IMR-90 (cell line): ENCODE measurements around the gene NFIX. TPM values are rescaled to one million over a fixed set of nuclear protein-coding genes. Genes with fewer than 3 reads are reported as not detected.

Experiments
- ATAC-seq: fragments of 200-7000 bp; cut with Tn5 transposase; 2 replicates; pipeline ENCODE4 v1.9.1; 2020; ENCODE audit warnings: low read depth, mild to moderate bottlenecking, moderate library complexity
- BruUV-seq: library from RNA; stranded (reverse); fragments of 400-500 nt; replicated peaks from 2 replicates; lab custom pipeline; 2021; lab: Mats Ljungman, UMichigan
- CTCF ChIA-PET: fragments of 300-600 bp; formaldehyde crosslinking; extraction: SDS; loops from one replicate; lab custom pipeline; 2021; ENCODE audit warnings: antibody characterized with exemption; lab: Yijun Ruan, JAX
- POLR2A ChIA-PET: fragments of 300-600 bp; sonication (Branson Sonifier 250); formaldehyde crosslinking; loops from one replicate; lab custom pipeline; 2022; ENCODE audit warnings: antibody characterized with exemption; ENCODE audit not compliant: unreplicated experiment; lab: Charles Lee
- DNase-seq: peaks from one replicate; pipeline ENCODE4 v3.0.0; 2013
- H2AFZ ChIP-seq: replicated peaks from 2 replicates; pipeline ENCODE3; 2013; ENCODE audit warnings: low read length, mild to moderate bottlenecking; ENCODE audit not compliant: poor library complexity
- H2AK5ac ChIP-seq: 2 replicates; pipeline ENCODE4 v1.6.1; 2013; ENCODE audit warnings: low read depth, low read length, inconsistent platforms
- H2AK9ac ChIP-seq: replicated peaks from 2 replicates; pipeline ENCODE3; 2013; ENCODE audit warnings: mild to moderate bottlenecking, low read depth, low read length, moderate library complexity; ENCODE audit not compliant: poor library complexity
- H2BK120ac ChIP-seq: 2 replicates; pipeline ENCODE4 v1.6.1; 2013; ENCODE audit warnings: low read depth, low read length, inconsistent platforms
- H2BK15ac ChIP-seq: 3 replicates; pipeline ENCODE4 v1.6.1; 2013; ENCODE audit warnings: low read depth, low read length, inconsistent platforms
- H2BK20ac ChIP-seq: 2 replicates; pipeline ENCODE4 v1.6.1; 2013; ENCODE audit warnings: low read depth, mild to moderate bottlenecking, inconsistent platforms, low read length, moderate library complexity
- H2BK5ac ChIP-seq: 2 replicates; pipeline ENCODE4 v1.6.1; 2013; ENCODE audit warnings: mild to moderate bottlenecking, low read depth, low read length, inconsistent platforms; ENCODE audit not compliant: poor library complexity, severe bottlenecking
- H3K14ac ChIP-seq: replicated peaks from 2 replicates; pipeline ENCODE4 v1.6.1; 2013; ENCODE audit warnings: low read depth, low read length, inconsistent platforms
- H3K18ac ChIP-seq: 2 replicates; pipeline ENCODE4 v1.6.1; 2013; ENCODE audit warnings: low read depth, low read length, control low read depth
- H3K23ac ChIP-seq: 2 replicates; pipeline ENCODE4 v1.6.1; 2013; ENCODE audit warnings: low read depth, low read length, inconsistent platforms
- H3K27ac ChIP-seq: 2 replicates; pipeline ENCODE4 v1.5.1; 2013; ENCODE audit warnings: mild to moderate bottlenecking, control low read depth, low read length; ENCODE audit not compliant: insufficient read depth
- H3K27me3 ChIP-seq: 2 replicates; pipeline ENCODE4 v1.6.1; 2013; ENCODE audit warnings: low read length; ENCODE audit not compliant: control insufficient read depth, insufficient read depth
- H3K36me3 ChIP-seq: 2 replicates; pipeline ENCODE4 v1.6.1; 2013; ENCODE audit warnings: low read length, mixed read lengths; ENCODE audit not compliant: control insufficient read depth, insufficient read depth
- H3K4ac ChIP-seq: 2 replicates; pipeline ENCODE4 v1.6.1; 2013; ENCODE audit warnings: low read depth, low read length, inconsistent platforms
- H3K4me1 ChIP-seq: 2 replicates; pipeline ENCODE4 v1.6.1; 2013; ENCODE audit warnings: low read length, mixed read lengths; ENCODE audit not compliant: control insufficient read depth, insufficient read depth
- H3K4me2 ChIP-seq: 2 replicates; pipeline ENCODE4 v1.6.1; 2013; ENCODE audit warnings: low read depth, mild to moderate bottlenecking, control low read depth, low read length, moderate library complexity
- H3K4me3 ChIP-seq: 2 replicates; pipeline ENCODE4 v1.5.1; 2013; ENCODE audit warnings: low read depth, mild to moderate bottlenecking, control low read depth, low read length, moderate library complexity; ENCODE audit not compliant: insufficient read depth
- H3K56ac ChIP-seq: 2 replicates; pipeline ENCODE4 v1.6.1; 2013; ENCODE audit warnings: low read length, inconsistent platforms; ENCODE audit not compliant: insufficient read depth; ENCODE audit errors: extremely low read depth
- H3K79me1 ChIP-seq, 2 experiments: 2 replicates each; pipeline ENCODE4 v1.6.1; 2013; ENCODE audit warnings: low read length in 2 of 2, inconsistent platforms in 1 of 2, low read depth in 1 of 2
- H3K9ac ChIP-seq: 2 replicates; pipeline ENCODE4 v1.6.1; 2013; ENCODE audit warnings: low read depth, low read length, control low read depth
- H3K9me1 ChIP-seq: 2 replicates; pipeline ENCODE4 v1.6.1; 2013; ENCODE audit warnings: low read length, inconsistent platforms; ENCODE audit not compliant: insufficient read depth
- H3K9me3 ChIP-seq: 2 replicates; pipeline ENCODE4 v1.6.1; 2013; ENCODE audit warnings: low read length; ENCODE audit not compliant: control insufficient read depth, insufficient read depth
- H4K20me1 ChIP-seq: 2 replicates; pipeline ENCODE4 v1.6.1; 2013; ENCODE audit warnings: low read length, inconsistent platforms; ENCODE audit not compliant: insufficient read depth
- H4K5ac ChIP-seq: 2 replicates; pipeline ENCODE4 v1.6.1; 2013; ENCODE audit warnings: mild to moderate bottlenecking, low read depth, low read length, control low read depth
- H4K8ac ChIP-seq, 2 experiments: 2 replicates each; pipeline ENCODE4 v1.6.1; 2013; ENCODE audit warnings: low read depth in 2 of 2, low read length in 2 of 2, control low read depth in 1 of 2, inconsistent platforms in 1 of 2
- H4K91ac ChIP-seq: 2 replicates; pipeline ENCODE4 v1.6.1; 2013; ENCODE audit warnings: low read depth, low read length, inconsistent platforms; ENCODE audit not compliant: insufficient read depth
- CEBPB ChIP-seq: IDR thresholded peaks from 2 replicates; pipeline ENCODE4 v1.6.1; 2012; ENCODE audit warnings: low read depth, low read length, improper control_type of control experiment
- CTCF ChIP-seq: conservative IDR thresholded peaks from 2 replicates; pipeline ENCODE4 v1.5.1; 2012; ENCODE audit warnings: mild to moderate bottlenecking, low read depth, low read length, improper control_type of control experiment
- ELK1 ChIP-seq: fragments of 150-350 bp; IDR thresholded peaks from 2 replicates; pipeline ENCODE4 v1.6.1; 2016; ENCODE audit warnings: low read depth, mild to moderate bottlenecking, low read length, moderate library complexity, borderline replicate concordance
- FOS ChIP-seq: fragments of 150-350 bp; IDR thresholded peaks from 2 replicates; pipeline ENCODE4 v1.6.1; 2016; ENCODE audit warnings: low read depth, low read length
- POLR2A ChIP-seq: IDR thresholded peaks from 2 replicates; pipeline ENCODE4 v1.6.1; 2012; ENCODE audit warnings: mild to moderate bottlenecking, low read depth, low read length
- RAD21 ChIP-seq: IDR thresholded peaks from 2 replicates; pipeline ENCODE4 v1.6.1; 2012; ENCODE audit warnings: low read length, improper control_type of control experiment
- RFX5 ChIP-seq: IDR thresholded peaks from 2 replicates; pipeline ENCODE4 v1.8.0; 2012; ENCODE audit warnings: low read depth, mild to moderate bottlenecking, low read length, moderate library complexity
- SMC3 ChIP-seq: fragments of 150-350 bp; IDR thresholded peaks from 2 replicates; pipeline ENCODE4 v1.6.1; 2016; ENCODE audit warnings: low read depth, mild to moderate bottlenecking, antibody characterized with exemption, low read length, moderate library complexity
- WGBS, 2 experiments: methylation state at CpG; one replicate each; pipeline versions ENCODE4 v1.1.5 to v1.1.7; 2013; ENCODE audit warnings: missing lambda C conversion rate in 2 of 2; ENCODE audit not compliant: insufficient read length in 1 of 2; ENCODE audit errors: extremely low coverage in 2 of 2; 5-methylcytosine and 5-hydroxymethylcytosine counted together
- dilution Hi-C: fragments of 300-500 bp; cut with HindIII; formaldehyde crosslinking; loops from one replicate; pipeline ENCODE4 v1.14.3; 2018; ENCODE audit warnings: low sequenced_read_pairs; ENCODE audit not compliant: unreplicated experiment
- in situ Hi-C: fragments of 300-500 bp; cut with MboI; formaldehyde crosslinking; loops from 3 replicates; pipeline ENCODE4 v1.14.3; 2019; ENCODE audit warnings: low sequenced_read_pairs, inconsistent platforms, mixed read lengths
- intact Hi-C: fragments of 100-400 bp; cut with micrococcal nuclease; formaldehyde crosslinking; loops from 2 replicates; pipeline ENCODE4 v1.10.0; 2022
- polyA plus RNA-seq, 3 experiments: library from polyadenylated mRNA; depleted of rRNA; stranded (reverse); fragments of >200 nt; gene quantifications; 2 replicates each; pipeline ENCODE4 v1.2.3, GENCODE V29; 2012; ENCODE audit warnings: low replicate concordance in 1 of 3
- total RNA-seq: library from RNA; depleted of rRNA; stranded (reverse); fragments of >200 nt; gene quantifications from 2 replicates; pipeline ENCODE4 v1.2.3, GENCODE V29; 2012

Gene NFIX
- total and polyA plus RNA-seq, 2 of the 4 experiments (the other 2 are of a cell fraction), result 10.2 to 47.7 TPM

- Histone ChIP-seq H3K9me1 (peaks cover 11% of the 10 kb centered on the region; the same call in 1 of the 2 replicates), H3K4me1 (peaks cover 36% of the 10 kb centered on the region), H4K8ac (peak overlapping the region; percentile 60 to 77; a peak in 2 of 4 replicates), H3K27me3 (no peaks in the 10 kb centered on the region), H2BK5ac (peak overlapping the region; percentile 61), H3K4me2 (peak overlapping the region; percentile 79), H2BK20ac (peak overlapping the region; percentile 38; the same call in 1 of the 2 replicates), H3K27ac (peak overlapping the region; percentile 88), H3K36me3 (peaks cover 21% of the 10 kb centered on the region; the same call in 1 of the 2 replicates), H3K56ac (no peak overlapping the region), H3K18ac (no peak overlapping the region), H3K4ac (peak overlapping the region; percentile 94), H3K14ac (peak overlapping the region; percentile 95), H4K5ac (no peak overlapping the region; the same call in 1 of the 2 replicates), H2BK120ac (peak overlapping the region; percentile 81; the same call in 1 of the 2 replicates), H2AK5ac (peak overlapping the region; percentile 95; the same call in 1 of the 2 replicates), H3K79me1 (peaks cover 50 to 85% of the 10 kb centered on the region in 2 experiments), H3K9me3 (no peaks in the 10 kb centered on the region), H2BK15ac (no peak overlapping the region; the same call in 2 of the 3 replicates), H2AK9ac (peak overlapping the region; percentile 96), H2AFZ (peak overlapping the region; percentile 87), H4K20me1 (peaks cover 6% of the 10 kb centered on the region; the same call in 1 of the 2 replicates), H4K91ac (peak overlapping the region; percentile 67), H3K4me3 (peak overlapping the region; percentile 55), H3K9ac (peak overlapping the region; percentile 93), H3K23ac (peak overlapping the region; percentile 95)
- in situ Hi-C loops, result no loop called here
- intact Hi-C loops, result no loop called here
- ATAC-seq (no peak), DNase-seq (no peak)
- 42% methylated on average over 32 of the region's 48 CpGs; no CpG with 5 or more reads in 1 of the 2 experiments for WGBS, 2 experiments
- BruUV-seq, result TSS peak; percentile 84
- CTCF ChIA-PET, result no interaction called here
- dilution Hi-C loops, result no loop called here
- no peak for TF ChIP-seq ELK1
- no peak for TF ChIP-seq RAD21
- TF ChIP-seq FOS, result no peak
- no peak for TF ChIP-seq SMC3
- no peak for TF ChIP-seq CTCF
- no peak for TF ChIP-seq POLR2A
- no peak for TF ChIP-seq CEBPB
- TF ChIP-seq RFX5, result no peak
- POLR2A ChIA-PET, result no interaction called here
Observed at GRCh38 chr19:13024951-13025697, 29.8 kb downstream of the NFIX start.
